ENCODE data around the gene EPX. TPM values are rescaled to one million over a fixed set of nuclear protein-coding genes. Genes with fewer than 3 reads are reported as not detected.

The EPX gene
- total and polyA plus RNA-seq, 2 of the 4 experiments (the other 2 are of a cell fraction), result not detected

GRCh38 chr17:58187675-58188074 is 4.9 kb upstream of the EPX start:
- no peak for ATAC-seq (ENCODE audit: low read depth)

More at GRCh38 chr17:58187675-58188074, 4.9 kb upstream of the EPX start:
- Histone ChIP-seq H3K9me1 (ENCODE audit: insufficient read depth, low read length) (peaks cover 4% of the 10 kb centered on the region; the same call in 1 of the 2 replicates), H4K91ac (ENCODE audit: insufficient read depth, low read depth, low read length) (no peak overlapping the region), H3K36me3 (ENCODE audit: control insufficient read depth, insufficient read depth, low read length) (no peaks in the 10 kb centered on the region), H2BK120ac (ENCODE audit: low read depth, low read length) (no peak overlapping the region), H3K18ac (ENCODE audit: low read depth, low read length) (no peak overlapping the region), H2AK5ac (ENCODE audit: low read depth, low read length) (no peak overlapping the region), H3K79me1 (ENCODE audit: low read depth in 1 of 2, low read length in 2 of 2) (no peaks in the 10 kb centered on the region), H3K9ac (ENCODE audit: low read depth, low read length) (no peak overlapping the region), H3K23ac (ENCODE audit: low read depth, low read length) (no peak overlapping the region), H3K9me3 (ENCODE audit: control insufficient read depth, insufficient read depth, low read length) (no peaks in the 10 kb centered on the region), H2AFZ (replicated peaks; ENCODE audit: low read length, poor library complexity) (no peak overlapping the region), H2BK15ac (ENCODE audit: low read depth, low read length) (no peak overlapping the region), H2AK9ac (replicated peaks; ENCODE audit: low read depth, low read length, poor library complexity) (no peak overlapping the region), H4K8ac (ENCODE audit: low read depth in 2 of 2, low read length in 2 of 2) (no peak overlapping the region), H3K4ac (ENCODE audit: low read depth, low read length) (no peak overlapping the region), H4K20me1 (ENCODE audit: insufficient read depth, low read length) (no peaks in the 10 kb centered on the region), H3K56ac (ENCODE audit: extremely low read depth, insufficient read depth, low read length) (no peak overlapping the region), H3K4me1 (ENCODE audit: control insufficient read depth, insufficient read depth, low read length) (no peaks in the 10 kb centered on the region), H3K27ac (ENCODE audit: insufficient read depth, low read length) (no peak overlapping the region), H4K5ac (ENCODE audit: low read depth, low read length) (no peak overlapping the region), H3K14ac (replicated peaks; ENCODE audit: low read depth, low read length) (no peak overlapping the region), H2BK5ac (ENCODE audit: low read depth, low read length, poor library complexity, severe bottlenecking) (no peak overlapping the region), H2BK20ac (ENCODE audit: low read depth, low read length) (no peak overlapping the region), H3K27me3 (ENCODE audit: control insufficient read depth, insufficient read depth, low read length) (peaks cover 10% of the 10 kb centered on the region), H3K4me2 (ENCODE audit: low read depth, low read length) (no peak overlapping the region), H3K4me3 (ENCODE audit: insufficient read depth, low read depth, low read length) (no peak overlapping the region)
- no TSS peak for BruUV-seq (replicated peaks)
- POLR2A ChIA-PET (ENCODE audit: unreplicated experiment), result no interaction called here
- dilution Hi-C loops (cut with HindIII; ENCODE audit: low sequenced_read_pairs, unreplicated experiment), result no loop called here
- no peak for DNase-seq
- no peak for TF ChIP-seq RFX5 (IDR thresholded peaks at IDR 0.05; ENCODE audit: low read depth, low read length)
- no peak for TF ChIP-seq SMC3 (IDR thresholded peaks at IDR 0.05; ENCODE audit: low read depth, low read length)
- TF ChIP-seq MAFK (IDR thresholded peaks at IDR 0.05; ENCODE audit: low read depth, low read length), result no peak
- TF ChIP-seq CEBPB (IDR thresholded peaks at IDR 0.05; ENCODE audit: low read depth, low read length), result no peak
- no peak for TF ChIP-seq RAD21 (IDR thresholded peaks at IDR 0.05; ENCODE audit: low read length)
- TF ChIP-seq FOS (IDR thresholded peaks at IDR 0.05; ENCODE audit: low read depth, low read length), result no peak
- TF ChIP-seq POLR2A (IDR thresholded peaks at IDR 0.05; ENCODE audit: low read depth, low read length), result no peak
- no peak for TF ChIP-seq MAZ (IDR thresholded peaks at IDR 0.05; ENCODE audit: borderline replicate concordance, low read depth, low read length)
- TF ChIP-seq, protein P1, sequence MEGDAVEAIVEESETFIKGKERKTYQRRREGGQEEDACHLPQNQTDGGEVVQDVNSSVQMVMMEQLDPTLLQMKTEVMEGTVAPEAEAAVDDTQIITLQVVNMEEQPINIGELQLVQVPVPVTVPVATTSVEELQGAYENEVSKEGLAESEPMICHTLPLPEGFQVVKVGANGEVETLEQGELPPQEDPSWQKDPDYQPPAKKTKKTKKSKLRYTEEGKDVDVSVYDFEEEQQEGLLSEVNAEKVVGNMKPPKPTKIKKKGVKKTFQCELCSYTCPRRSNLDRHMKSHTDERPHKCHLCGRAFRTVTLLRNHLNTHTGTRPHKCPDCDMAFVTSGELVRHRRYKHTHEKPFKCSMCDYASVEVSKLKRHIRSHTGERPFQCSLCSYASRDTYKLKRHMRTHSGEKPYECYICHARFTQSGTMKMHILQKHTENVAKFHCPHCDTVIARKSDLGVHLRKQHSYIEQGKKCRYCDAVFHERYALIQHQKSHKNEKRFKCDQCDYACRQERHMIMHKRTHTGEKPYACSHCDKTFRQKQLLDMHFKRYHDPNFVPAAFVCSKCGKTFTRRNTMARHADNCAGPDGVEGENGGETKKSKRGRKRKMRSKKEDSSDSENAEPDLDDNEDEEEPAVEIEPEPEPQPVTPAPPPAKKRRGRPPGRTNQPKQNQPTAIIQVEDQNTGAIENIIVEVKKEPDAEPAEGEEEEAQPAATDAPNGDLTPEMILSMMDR (conservative IDR thresholded peaks at IDR 0.05; ENCODE audit: low read depth, low read length), result no peak
- TF ChIP-seq CHD1 (IDR thresholded peaks at IDR 0.05; ENCODE audit: low read depth, low read length), result no peak
- no peak for TF ChIP-seq MXI1 (IDR thresholded peaks at IDR 0.05; ENCODE audit: borderline replicate concordance, low read depth, low read length)
- TF ChIP-seq, protein P2, sequence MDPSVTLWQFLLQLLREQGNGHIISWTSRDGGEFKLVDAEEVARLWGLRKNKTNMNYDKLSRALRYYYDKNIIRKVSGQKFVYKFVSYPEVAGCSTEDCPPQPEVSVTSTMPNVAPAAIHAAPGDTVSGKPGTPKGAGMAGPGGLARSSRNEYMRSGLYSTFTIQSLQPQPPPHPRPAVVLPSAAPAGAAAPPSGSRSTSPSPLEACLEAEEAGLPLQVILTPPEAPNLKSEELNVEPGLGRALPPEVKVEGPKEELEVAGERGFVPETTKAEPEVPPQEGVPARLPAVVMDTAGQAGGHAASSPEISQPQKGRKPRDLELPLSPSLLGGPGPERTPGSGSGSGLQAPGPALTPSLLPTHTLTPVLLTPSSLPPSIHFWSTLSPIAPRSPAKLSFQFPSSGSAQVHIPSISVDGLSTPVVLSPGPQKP (IDR thresholded peaks at IDR 0.05; ENCODE audit: borderline replicate concordance, low read depth, low read length), result no peak
- no peak for TF ChIP-seq BHLHE40 (IDR thresholded peaks at IDR 0.05; ENCODE audit: low read depth, low read length)
- TF ChIP-seq NFE2L2 (IDR thresholded peaks at IDR 0.05; ENCODE audit: low read depth, low read length), result no peak
- TF ChIP-seq, protein P3, sequence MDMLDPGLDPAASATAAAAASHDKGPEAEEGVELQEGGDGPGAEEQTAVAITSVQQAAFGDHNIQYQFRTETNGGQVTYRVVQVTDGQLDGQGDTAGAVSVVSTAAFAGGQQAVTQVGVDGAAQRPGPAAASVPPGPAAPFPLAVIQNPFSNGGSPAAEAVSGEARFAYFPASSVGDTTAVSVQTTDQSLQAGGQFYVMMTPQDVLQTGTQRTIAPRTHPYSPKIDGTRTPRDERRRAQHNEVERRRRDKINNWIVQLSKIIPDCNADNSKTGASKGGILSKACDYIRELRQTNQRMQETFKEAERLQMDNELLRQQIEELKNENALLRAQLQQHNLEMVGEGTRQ (IDR thresholded peaks at IDR 0.05; ENCODE audit: low read depth, low read length), result no peak
- no peak for TF ChIP-seq RCOR1 (IDR thresholded peaks at IDR 0.05; ENCODE audit: insufficient replicate concordance, low read length)
- no CpG with 5 or more reads among the region's 7 CpGs for WGBS, 2 experiments (ENCODE audit: extremely low coverage in 2 of 2, insufficient read length in 1 of 2)
- in situ Hi-C loops (cut with MboI; ENCODE audit: low sequenced_read_pairs), result no loop called here
- CTCF ChIA-PET, result no interaction called here
- intact Hi-C loops (cut with micrococcal nuclease), result no loop called here
